HUES6 (cell line): Measurements from ENCODE around the gene ST7.
A peak's percentile ranks its signal among the peaks of the same experiment; 100 is the strongest.

Experiments
- H3K27ac ChIP-seq: 2 replicates; pipeline ENCODE4 v1.7.0; 2013; ENCODE audit warnings: low read depth, mild to moderate bottlenecking, low read length, inconsistent platforms
- H3K27me3 ChIP-seq: 2 replicates; pipeline ENCODE4 v1.6.1; 2013; ENCODE audit warnings: low read length; ENCODE audit not compliant: control insufficient read depth, insufficient read depth
- H3K36me3 ChIP-seq: 2 replicates; pipeline ENCODE4 v1.6.1; 2013; ENCODE audit warnings: low read length; ENCODE audit not compliant: control insufficient read depth, insufficient read depth
- H3K4me1 ChIP-seq: 2 replicates; pipeline ENCODE4 v1.6.1; 2013; ENCODE audit warnings: low read length; ENCODE audit not compliant: control insufficient read depth, insufficient read depth
- H3K4me3 ChIP-seq: 2 replicates; pipeline ENCODE4 v1.5.1; 2013; ENCODE audit warnings: low read depth, low read length
- H3K9ac ChIP-seq: one replicate; pipeline ENCODE4 v1.6.1; 2013; ENCODE audit warnings: mild to moderate bottlenecking, low read length
- H3K9me3 ChIP-seq: 2 replicates; pipeline ENCODE4 v1.6.1; 2013; ENCODE audit warnings: low read depth, low read length; ENCODE audit not compliant: control insufficient read depth, insufficient read depth

Gene ST7

GRCh38 chr7:117129521-117129955 is 176.2 kb downstream of the ST7 start:
- peaks cover 18% of the 10 kb centered on the region; the same call in 1 of the 2 replicates for H3K4me1 ChIP-seq
- H3K9ac ChIP-seq = no peak overlapping the region
- H3K27me3 ChIP-seq = no peaks in the 10 kb centered on the region
- no peaks in the 10 kb centered on the region for H3K9me3 ChIP-seq
- H3K4me3 ChIP-seq = no peak overlapping the region
- no peaks in the 10 kb centered on the region for H3K36me3 ChIP-seq
- no peak overlapping the region for H3K27ac ChIP-seq

GRCh38 chr7:117130262-117130661 is 177.0 kb downstream of the ST7 start:
- H3K27ac ChIP-seq = no peak overlapping the region
- no peaks in the 10 kb centered on the region for H3K36me3 ChIP-seq
- peaks cover 15% of the 10 kb centered on the region; the same call in 1 of the 2 replicates for H3K4me1 ChIP-seq
- H3K27me3 ChIP-seq = no peaks in the 10 kb centered on the region
- H3K9ac ChIP-seq = no peak overlapping the region
- H3K4me3 ChIP-seq = no peak overlapping the region
- H3K9me3 ChIP-seq = no peaks in the 10 kb centered on the region

GRCh38 chr7:117132321-117133120 is 179.2 kb downstream of the ST7 start:
- no peak overlapping the region for H3K4me3 ChIP-seq
- no peak overlapping the region for H3K27ac ChIP-seq
- no peak overlapping the region for H3K9ac ChIP-seq
- H3K4me1 ChIP-seq = no peaks in the 10 kb centered on the region
- no peaks in the 10 kb centered on the region for H3K36me3 ChIP-seq
- H3K27me3 ChIP-seq = no peaks in the 10 kb centered on the region
- H3K9me3 ChIP-seq = no peaks in the 10 kb centered on the region

- Histone ChIP-seq H3K36me3 (no peaks in the 10 kb centered on the region), H3K9me3 (no peaks in the 10 kb centered on the region), H3K27ac (no peak overlapping the region), H3K27me3 (no peaks in the 10 kb centered on the region), H3K9ac (no peak overlapping the region), H3K4me1 (peaks cover 4% of the 10 kb centered on the region; the same call in 1 of the 2 replicates), H3K4me3 (no peak overlapping the region)
Measured at GRCh38 chr7:117133125-117133524, 179.8 kb downstream of the ST7 start.

- Histone ChIP-seq H3K36me3 (no peaks in the 10 kb centered on the region), H3K9me3 (no peaks in the 10 kb centered on the region), H3K27me3 (no peaks in the 10 kb centered on the region), H3K27ac (no peak overlapping the region), H3K9ac (no peak overlapping the region), H3K4me3 (no peak overlapping the region), H3K4me1 (peaks cover 15% of the 10 kb centered on the region)
Measured at GRCh38 chr7:117134411-117134810, 181.1 kb downstream of the ST7 start.

- Histone ChIP-seq H3K4me1 (peaks cover 21% of the 10 kb centered on the region), H3K4me3 (no peak overlapping the region), H3K9me3 (no peaks in the 10 kb centered on the region), H3K27me3 (no peaks in the 10 kb centered on the region), H3K27ac (no peak overlapping the region), H3K9ac (no peak overlapping the region), H3K36me3 (no peaks in the 10 kb centered on the region)
Measured at GRCh38 chr7:117134889-117135552, 181.7 kb downstream of the ST7 start.

GRCh38 chr7:117135553-117135891 is 182.2 kb downstream of the ST7 start:
- Histone ChIP-seq H3K27me3 (no peaks in the 10 kb centered on the region), H3K4me1 (peaks cover 26% of the 10 kb centered on the region), H3K4me3 (no peak overlapping the region), H3K9ac (no peak overlapping the region), H3K9me3 (no peaks in the 10 kb centered on the region), H3K27ac (no peak overlapping the region), H3K36me3 (no peaks in the 10 kb centered on the region)

GRCh38 chr7:117137868-117138267 is 184.6 kb downstream of the ST7 start:
- Histone ChIP-seq H3K27me3 (no peaks in the 10 kb centered on the region), H3K9me3 (no peaks in the 10 kb centered on the region), H3K9ac (no peak overlapping the region), H3K4me3 (no peak overlapping the region), H3K27ac (no peak overlapping the region), H3K4me1 (peaks cover 40% of the 10 kb centered on the region), H3K36me3 (no peaks in the 10 kb centered on the region)

- Histone ChIP-seq H3K27ac (peak overlapping the region; percentile 49), H3K4me3 (no peak overlapping the region), H3K4me1 (peaks cover 46% of the 10 kb centered on the region), H3K27me3 (no peaks in the 10 kb centered on the region), H3K9ac (no peak overlapping the region), H3K36me3 (no peaks in the 10 kb centered on the region), H3K9me3 (no peaks in the 10 kb centered on the region)
Measured at GRCh38 chr7:117138495-117138894, 185.2 kb downstream of the ST7 start.

- Histone ChIP-seq H3K9me3 (no peaks in the 10 kb centered on the region), H3K27me3 (no peaks in the 10 kb centered on the region), H3K27ac (peak overlapping the region; percentile 69), H3K36me3 (no peaks in the 10 kb centered on the region), H3K4me1 (peaks cover 49% of the 10 kb centered on the region), H3K4me3 (no peak overlapping the region), H3K9ac (no peak overlapping the region)
Measured at GRCh38 chr7:117138981-117139380, 185.7 kb downstream of the ST7 start.

GRCh38 chr7:117139397-117139984 is 186.2 kb downstream of the ST7 start:
- peak overlapping the region; percentile 69 for H3K27ac ChIP-seq

More at GRCh38 chr7:117139397-117139984, 186.2 kb downstream of the ST7 start:
- H3K9me3 ChIP-seq = no peaks in the 10 kb centered on the region
- no peak overlapping the region for H3K9ac ChIP-seq
- no peak overlapping the region for H3K4me3 ChIP-seq
- no peaks in the 10 kb centered on the region for H3K36me3 ChIP-seq
- no peaks in the 10 kb centered on the region for H3K27me3 ChIP-seq
- peaks cover 49% of the 10 kb centered on the region for H3K4me1 ChIP-seq
